8988T (cell line): Measurements from ENCODE around the gene ATP4A.
A peak's percentile ranks its signal among the peaks of the same experiment; 100 is the strongest.

Experiments used
- DNase-seq: peaks from one replicate; pipeline ENCODE4 v3.0.0; 2011

The ATP4A gene

GRCh38 chr19:35565016-35565856 lies 1.8 kb upstream of the ATP4A start:
- DNase-seq = peak; percentile 27

- DNase-seq = no peak
These were observed 682 bp downstream of the ATP4A start for GRCh38 chr19:35562776-35563175.

- DNase-seq = no peak
These were observed 1.1 kb downstream of the ATP4A start for GRCh38 chr19:35562336-35562735.

- no peak for DNase-seq
These were observed 2.0 kb downstream of the ATP4A start for GRCh38 chr19:35561436-35561835.

- no peak for DNase-seq
These were observed 2.8 kb downstream of the ATP4A start for GRCh38 chr19:35560677-35561076.

- DNase-seq = no peak
These were observed 3.2 kb downstream of the ATP4A start for GRCh38 chr19:35560271-35560670.

- no peak for DNase-seq
These were observed 3.7 kb downstream of the ATP4A start for GRCh38 chr19:35559781-35560180.

GRCh38 chr19:35559281-35559659 lies 4.2 kb downstream of the ATP4A start:
- no peak for DNase-seq

GRCh38 chr19:35558400-35559280 lies 4.8 kb downstream of the ATP4A start:
- DNase-seq = no peak

- DNase-seq = peak; percentile 43
These were observed 5.7 kb downstream of the ATP4A start for GRCh38 chr19:35557539-35558399.

- peak; percentile 23 for DNase-seq
These were observed 6.5 kb downstream of the ATP4A start for GRCh38 chr19:35556846-35557538.

- peak; percentile 6 for DNase-seq
These were observed 7.3 kb downstream of the ATP4A start for GRCh38 chr19:35556025-35556590.

- DNase-seq = peak; percentile 96
These were observed 8.0 kb downstream of the ATP4A start for GRCh38 chr19:35555301-35556005.

GRCh38 chr19:35554076-35554475 lies 9.4 kb downstream of the ATP4A start:
- no peak for DNase-seq

GRCh38 chr19:35553385-35554000 lies 10.0 kb downstream of the ATP4A start:
- DNase-seq = no peak

GRCh38 chr19:35552534-35553384 lies 10.7 kb downstream of the ATP4A start:
- DNase-seq = no peak

GRCh38 chr19:35551091-35551810 lies 12.2 kb downstream of the ATP4A start:
- no peak for DNase-seq

GRCh38 chr19:35549879-35550523 lies 13.5 kb downstream of the ATP4A start:
- DNase-seq = no peak
